GM12801 (cell line): ENCODE results near the gene KIDINS220.

Experiments
- CTCF ChIP-seq: IDR thresholded peaks from one replicate; pipeline ENCODE4 v1.5.1; 2011; ENCODE audit warnings: control low read depth; ENCODE audit not compliant: insufficient read length; ENCODE audit errors: extremely low read depth

Gene KIDINS220

DNA sequence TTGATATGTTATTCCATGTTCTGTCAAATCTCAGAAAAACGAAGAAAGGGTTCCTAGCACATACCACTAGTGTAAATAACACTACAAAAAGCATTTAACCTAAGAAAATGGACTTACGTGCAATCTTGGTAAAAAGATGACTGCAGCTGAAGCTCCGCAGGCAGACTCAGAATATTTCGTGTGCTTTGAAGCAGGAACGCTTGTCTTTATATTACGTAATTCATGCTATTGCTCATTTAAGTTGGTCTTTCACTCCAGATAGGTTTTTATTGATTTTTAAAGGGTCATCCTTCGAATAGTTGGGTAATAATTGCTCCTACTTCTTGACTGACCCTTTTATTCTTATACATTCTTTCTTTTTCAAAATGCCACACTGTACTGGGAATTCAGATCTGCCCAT is 111.6 kb downstream of the KIDINS220 start:
- no peak for TF ChIP-seq CTCF

DNA sequence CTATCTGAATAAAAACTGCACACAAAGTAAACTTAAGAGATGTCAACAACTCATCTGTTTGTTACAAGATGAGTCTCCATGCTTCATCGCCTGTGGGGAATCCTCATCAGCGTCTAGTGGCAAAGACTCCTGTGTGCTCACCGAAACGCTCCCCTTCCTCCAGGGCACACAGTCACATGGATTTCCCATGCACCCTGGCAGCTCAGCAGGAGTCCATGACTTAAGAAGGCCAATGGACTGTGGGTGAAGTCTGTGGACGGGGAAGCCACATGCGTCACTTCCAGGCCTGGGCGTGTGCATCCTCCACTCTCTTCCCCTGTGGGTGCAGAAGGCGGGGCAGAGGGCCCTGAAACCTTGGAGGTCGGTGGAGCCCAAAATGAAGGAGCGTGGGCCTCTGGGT is 114.4 kb downstream of the KIDINS220 start:
- TF ChIP-seq CTCF, result no peak

DNA sequence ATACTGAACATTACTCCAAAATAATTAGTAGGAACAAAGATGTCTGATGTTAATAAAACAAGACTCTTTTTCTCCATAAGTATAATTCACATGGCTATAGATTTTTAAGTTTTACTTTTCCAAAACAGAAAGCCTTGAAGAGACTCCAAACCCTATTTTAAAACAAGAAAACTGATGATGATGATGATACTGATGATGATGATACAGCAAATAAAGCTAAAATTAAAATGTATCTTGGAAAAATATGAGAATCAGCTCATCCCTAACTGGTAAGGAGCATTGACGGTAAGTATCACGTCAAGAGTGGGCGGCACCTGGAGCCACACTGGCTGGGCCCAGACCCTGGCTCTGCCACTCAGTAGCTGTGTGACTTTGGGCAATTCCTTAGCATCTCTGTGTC is 116.0 kb downstream of the KIDINS220 start:
- no peak for TF ChIP-seq CTCF

DNA sequence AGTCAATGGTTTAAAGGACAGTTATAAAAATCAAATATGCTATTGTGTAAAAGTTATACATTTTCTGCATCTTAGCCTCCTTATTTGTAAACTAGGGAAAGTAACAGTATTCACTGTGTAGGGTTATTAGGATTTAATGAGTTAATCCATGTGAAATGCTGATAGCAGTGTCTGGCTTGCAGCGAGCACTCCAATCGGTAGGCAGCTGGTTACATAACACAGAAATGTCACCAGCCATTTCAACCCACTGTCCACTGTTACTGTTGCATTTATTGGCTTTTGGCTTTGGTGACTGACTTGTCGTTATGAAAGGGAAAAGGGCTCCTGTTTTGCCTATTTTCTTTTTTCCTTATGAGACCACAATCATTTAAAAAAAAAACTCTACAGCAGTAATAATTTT is 116.7 kb downstream of the KIDINS220 start:
- no peak for TF ChIP-seq CTCF

DNA sequence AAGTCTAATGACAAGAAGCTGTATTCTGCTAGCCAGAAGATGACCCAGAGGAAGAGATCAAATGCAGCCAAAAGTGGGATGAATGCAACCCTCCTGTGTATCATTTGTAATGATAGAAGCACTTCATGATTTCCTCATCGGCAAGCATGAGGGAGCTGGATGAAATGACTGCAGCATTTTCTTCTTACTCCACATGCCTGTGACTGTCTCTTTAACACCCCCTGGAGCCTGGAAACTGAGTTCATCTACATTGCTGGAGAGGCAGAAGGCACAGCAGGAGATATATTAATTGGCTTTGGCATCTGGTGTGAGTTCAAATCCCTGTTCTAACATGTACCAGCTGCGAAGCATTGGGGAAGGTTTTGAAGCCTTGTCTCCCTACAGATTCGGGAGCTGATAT is 117.9 kb downstream of the KIDINS220 start:
- no peak for TF ChIP-seq CTCF

GRCh38 chr2:8714971-8715370 is 122.4 kb downstream of the KIDINS220 start:
- no peak for TF ChIP-seq CTCF

- no peak for TF ChIP-seq CTCF
These were observed 123.1 kb downstream of the KIDINS220 start for GRCh38 chr2:8714283-8714682.

DNA sequence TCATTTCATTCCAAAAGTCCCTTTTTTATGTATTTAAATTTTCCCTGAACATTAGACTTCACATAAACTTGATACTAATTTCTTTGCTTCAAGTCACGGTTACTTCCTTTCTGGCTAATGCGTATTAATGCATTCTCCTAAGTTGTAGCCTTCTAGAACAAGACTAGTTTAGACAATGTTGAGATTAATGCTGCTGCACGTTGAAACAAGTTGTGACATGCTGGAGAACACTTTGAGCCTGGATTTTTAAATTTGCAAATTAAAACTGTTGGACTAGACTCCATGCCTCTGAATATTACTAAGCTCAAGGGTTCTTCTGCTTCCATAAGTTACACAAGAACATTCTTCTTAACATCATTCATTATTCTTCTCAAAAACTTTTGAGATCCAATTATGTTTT is 126.5 kb downstream of the KIDINS220 start:
- TF ChIP-seq CTCF, result no peak
